Cardiac fibroblast (primary cell): ENCODE results near the gene SLC26A8.
"Not testable (repeated sequence)": the region's sequence is repeated elsewhere in the genome, so short reads cannot be mapped to it uniquely, and the experiment has no call there.

Experiments
- DNase-seq, 2 donors: peaks; one replicate each; pipeline versions ENCODE4 v3.0.0 to v3.0.0-alpha.2; 2010; ENCODE audit warnings: low read depth in 2 of 2
- H3K4me3 ChIP-seq, 2 donors: replicated peaks in 1 of 2; 1 replicate in 1 of 2; 2 replicates in 1 of 2; pipeline ENCODE4 v1.5.1; 2011; ENCODE audit warnings: low read depth in 2 of 2, low read length in 2 of 2, mild to moderate bottlenecking in 2 of 2, moderate library complexity in 1 of 2
- TF ChIP-seq, protein P1 (sequence below): IDR thresholded peaks from one replicate; pipeline ENCODE4 v1.5.1; 2011; ENCODE audit warnings: low read depth, mild to moderate bottlenecking, low read length, inconsistent platforms

SLC26A8 gene

DNA sequence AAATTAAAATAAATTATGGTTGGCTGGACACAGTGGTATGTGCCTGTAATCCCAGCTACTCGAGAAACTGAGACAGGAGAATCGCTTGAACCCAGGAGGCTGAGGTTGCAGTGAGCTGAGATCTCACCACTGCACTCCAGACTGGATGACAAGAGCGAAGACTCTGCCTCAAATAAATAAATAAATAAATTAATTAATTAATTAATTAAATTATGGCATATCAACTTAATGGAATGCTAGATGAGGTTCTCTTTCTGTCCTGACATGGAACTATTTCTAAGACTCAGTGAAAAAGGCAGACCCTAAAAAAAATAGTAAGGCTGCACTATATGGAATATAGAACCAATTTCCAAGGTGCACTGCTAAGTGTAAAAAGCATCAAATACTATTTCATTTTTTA, 108.4 kb downstream of the SLC26A8 start:
- no peak overlapping the region for H3K4me3 ChIP-seq
- TF ChIP-seq, protein P1, sequence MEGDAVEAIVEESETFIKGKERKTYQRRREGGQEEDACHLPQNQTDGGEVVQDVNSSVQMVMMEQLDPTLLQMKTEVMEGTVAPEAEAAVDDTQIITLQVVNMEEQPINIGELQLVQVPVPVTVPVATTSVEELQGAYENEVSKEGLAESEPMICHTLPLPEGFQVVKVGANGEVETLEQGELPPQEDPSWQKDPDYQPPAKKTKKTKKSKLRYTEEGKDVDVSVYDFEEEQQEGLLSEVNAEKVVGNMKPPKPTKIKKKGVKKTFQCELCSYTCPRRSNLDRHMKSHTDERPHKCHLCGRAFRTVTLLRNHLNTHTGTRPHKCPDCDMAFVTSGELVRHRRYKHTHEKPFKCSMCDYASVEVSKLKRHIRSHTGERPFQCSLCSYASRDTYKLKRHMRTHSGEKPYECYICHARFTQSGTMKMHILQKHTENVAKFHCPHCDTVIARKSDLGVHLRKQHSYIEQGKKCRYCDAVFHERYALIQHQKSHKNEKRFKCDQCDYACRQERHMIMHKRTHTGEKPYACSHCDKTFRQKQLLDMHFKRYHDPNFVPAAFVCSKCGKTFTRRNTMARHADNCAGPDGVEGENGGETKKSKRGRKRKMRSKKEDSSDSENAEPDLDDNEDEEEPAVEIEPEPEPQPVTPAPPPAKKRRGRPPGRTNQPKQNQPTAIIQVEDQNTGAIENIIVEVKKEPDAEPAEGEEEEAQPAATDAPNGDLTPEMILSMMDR = no peak
- DNase-seq = no peak

DNA sequence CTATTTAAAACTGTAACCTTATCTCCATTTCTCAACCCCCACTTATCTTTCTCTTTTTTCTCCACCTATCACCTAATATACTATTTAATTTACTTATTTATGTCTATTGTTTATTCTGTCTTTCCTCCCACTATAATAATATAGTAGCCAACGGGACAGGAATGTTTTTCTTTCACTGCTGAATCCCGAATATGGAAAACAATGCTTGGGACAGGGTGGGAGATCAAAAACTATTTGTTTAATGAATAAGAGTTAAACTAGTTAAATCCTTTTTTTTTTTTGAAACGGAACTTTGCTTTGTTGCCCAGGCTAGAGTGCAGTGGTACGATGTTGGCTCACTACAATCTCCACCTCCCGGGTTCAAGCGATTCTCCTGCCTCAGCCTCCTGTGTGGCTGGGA, 109.9 kb downstream of the SLC26A8 start:
- no peak for DNase-seq
- H3K4me3 ChIP-seq = no peak overlapping the region
- TF ChIP-seq, protein P1 = no peak

DNA sequence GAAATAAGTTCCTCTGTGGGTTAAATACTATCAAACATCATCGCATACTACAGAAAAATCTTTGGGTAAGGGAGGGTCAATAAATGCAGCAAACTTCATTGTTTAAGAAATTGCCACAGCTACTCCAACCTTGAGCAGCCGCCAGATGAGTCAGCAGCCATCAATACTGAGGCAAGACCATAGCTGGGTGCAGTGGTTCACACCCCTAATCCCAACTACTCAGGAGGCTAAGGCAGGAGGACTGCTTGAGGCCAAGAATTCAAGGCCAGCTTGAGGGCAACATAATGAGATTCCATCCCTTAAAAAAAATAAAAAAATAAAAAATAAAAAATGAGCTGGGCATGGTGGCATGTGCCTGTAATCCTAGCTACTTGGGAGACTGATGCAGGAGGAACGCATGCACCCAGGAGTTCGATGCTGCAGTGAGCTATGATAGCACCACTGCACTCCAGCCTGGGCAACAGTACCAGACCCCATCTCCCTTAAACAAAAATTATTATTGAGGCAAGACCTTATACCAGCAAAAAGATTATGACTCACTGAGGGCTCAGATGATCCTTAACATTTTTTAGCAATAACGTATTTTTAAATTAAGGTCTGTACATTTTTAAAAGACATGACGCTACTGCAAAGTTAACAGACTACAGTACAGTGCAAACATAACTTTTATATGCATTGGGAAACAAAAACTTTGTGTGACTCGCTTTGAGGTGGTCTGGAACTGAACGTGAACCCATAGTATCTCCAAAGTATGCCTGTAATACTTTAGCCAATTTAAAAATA, 112.4 kb downstream of the SLC26A8 start:
- H3K4me3 ChIP-seq = no peak overlapping the region
- TF ChIP-seq, protein P1 = no peak
- peak; percentile 35 to 67 for DNase-seq

DNA sequence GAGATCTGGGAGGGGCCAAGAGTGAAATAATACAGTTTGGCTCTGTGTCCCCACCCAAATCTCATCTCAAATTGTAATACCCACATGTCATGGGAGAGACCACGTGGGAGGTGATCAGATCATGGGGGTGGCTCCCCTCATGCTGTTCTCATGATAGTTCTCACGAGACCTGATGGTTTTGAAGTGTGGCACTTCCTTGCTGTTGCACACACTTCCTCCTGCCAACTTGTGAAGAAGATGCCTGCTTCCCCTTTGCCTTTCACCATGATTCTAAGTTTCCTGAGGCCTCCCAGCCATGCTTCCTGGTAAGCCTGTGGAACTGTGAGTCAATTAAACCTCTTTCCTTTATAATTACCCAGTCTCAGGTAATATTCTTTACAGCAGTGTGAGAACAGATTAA, 114.9 kb downstream of the SLC26A8 start:
- DNase-seq, H3K4me3 ChIP-seq: not testable (repeated sequence)

DNA sequence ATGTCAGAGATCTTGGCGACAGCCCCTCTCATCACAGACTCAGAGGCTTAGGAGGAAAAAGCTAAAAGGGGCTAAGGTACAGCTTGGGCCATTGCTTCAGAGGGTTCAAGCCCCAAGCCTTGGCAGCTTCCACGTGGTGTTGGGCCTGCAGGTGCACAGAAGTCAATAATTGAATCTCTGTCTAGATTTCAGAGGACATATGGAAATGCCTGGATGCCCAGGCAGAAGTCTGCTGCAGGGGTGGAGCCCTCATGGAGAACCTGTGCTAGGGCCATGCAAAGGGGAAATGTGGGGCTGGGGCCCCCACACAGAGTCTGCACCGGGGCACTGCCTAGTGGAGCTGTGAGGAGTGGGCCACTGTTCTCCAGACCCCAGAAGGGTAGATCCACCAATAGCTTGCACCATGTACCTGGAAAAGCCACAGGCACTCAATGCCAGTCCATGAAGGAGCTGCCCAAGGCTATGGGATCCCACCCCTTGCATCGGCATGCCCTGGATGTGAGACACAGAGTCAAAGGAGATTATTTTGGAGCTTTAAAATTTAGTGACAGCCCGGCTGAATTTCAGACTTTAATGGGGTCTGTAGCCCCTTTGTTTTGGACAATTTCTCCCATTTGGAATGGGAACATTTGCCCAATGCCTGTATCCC, 115.6 kb downstream of the SLC26A8 start:
- DNase-seq, H3K4me3 ChIP-seq: not testable (repeated sequence)

DNA sequence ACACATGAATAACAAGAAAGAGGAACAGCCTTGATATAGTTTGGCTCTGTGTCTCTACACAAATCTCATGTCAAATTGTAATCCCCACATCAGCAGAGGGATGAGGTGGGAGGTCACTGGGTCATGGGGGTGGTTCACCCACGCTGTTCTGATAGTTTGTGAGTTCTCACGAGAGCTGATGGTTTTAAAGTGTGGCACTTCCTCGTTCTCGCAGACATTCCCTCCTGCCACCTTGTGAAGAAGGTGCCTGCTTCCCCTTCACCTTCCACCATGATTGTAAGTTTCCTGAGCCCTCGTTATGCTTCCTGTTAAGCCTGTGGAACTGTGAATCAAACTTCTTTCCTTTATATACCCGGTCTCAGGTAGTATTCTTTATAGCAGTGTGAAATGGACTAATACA, 116.7 kb downstream of the SLC26A8 start:
- TF ChIP-seq, protein P1 = no peak
- H3K4me3 ChIP-seq = no peak overlapping the region
- DNase-seq = no peak

DNA sequence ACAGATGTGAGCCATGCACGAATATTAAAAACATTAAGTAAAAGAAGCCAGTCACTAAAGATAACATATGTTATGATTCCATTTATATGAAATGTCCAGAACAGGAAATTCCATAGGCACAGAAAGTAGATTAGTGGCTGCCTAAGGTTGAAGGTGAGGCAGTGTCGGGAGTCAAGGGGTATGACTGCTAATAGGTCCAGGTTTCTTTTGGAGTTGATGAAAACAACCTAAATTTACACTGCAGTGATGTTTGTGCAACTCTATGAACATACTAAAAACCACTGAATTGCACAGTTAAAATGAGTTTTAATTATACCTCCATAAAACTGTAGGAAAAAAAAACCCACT, 118.0 kb downstream of the SLC26A8 start:
- no peak overlapping the region for H3K4me3 ChIP-seq
- peak in 1 of 2 donors; percentile 33 for DNase-seq
- TF ChIP-seq, protein P1 = no peak
